MM.1S (cell line): ENCODE data around the gene AMIGO1.

ENCODE experiments used
- EZH2 ChIP-seq: fragments of 300-600 bp; sonication (generic); optimal IDR thresholded peaks from 2 replicates; pipeline ENCODE3; 2017; ENCODE audit warnings: low read depth, mild to moderate bottlenecking, antibody characterized with exemption, low read length, mixed read lengths
- TF ChIP-seq, protein P1 (sequence below): fragments of 300-600 bp; sonication (generic); IDR thresholded peaks from 2 replicates; pipeline ENCODE4 v1.5.1; 2016; ENCODE audit warnings: antibody characterized with exemption, low read length, mixed read lengths

DNA sequence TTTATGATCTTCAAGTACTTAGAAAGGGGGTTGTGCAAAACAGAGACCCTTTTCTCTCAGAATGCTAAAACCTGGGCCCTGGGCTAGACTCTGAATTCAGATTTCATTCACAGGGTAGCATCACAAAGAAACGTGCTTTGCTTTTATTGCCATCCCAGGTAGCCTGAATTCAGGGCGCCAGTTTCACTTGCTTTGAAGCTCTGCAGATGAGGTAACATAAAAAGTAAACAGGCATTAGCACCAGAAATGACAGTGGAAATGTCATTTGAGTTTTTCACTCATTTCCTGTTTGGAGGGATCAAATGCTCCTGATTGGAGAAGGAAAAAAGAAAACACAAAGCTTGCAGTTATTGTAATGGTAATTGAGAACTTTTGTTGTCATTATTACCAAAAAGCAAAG, 40.6 kb downstream of the AMIGO1 start:
- TF ChIP-seq, protein P1, sequence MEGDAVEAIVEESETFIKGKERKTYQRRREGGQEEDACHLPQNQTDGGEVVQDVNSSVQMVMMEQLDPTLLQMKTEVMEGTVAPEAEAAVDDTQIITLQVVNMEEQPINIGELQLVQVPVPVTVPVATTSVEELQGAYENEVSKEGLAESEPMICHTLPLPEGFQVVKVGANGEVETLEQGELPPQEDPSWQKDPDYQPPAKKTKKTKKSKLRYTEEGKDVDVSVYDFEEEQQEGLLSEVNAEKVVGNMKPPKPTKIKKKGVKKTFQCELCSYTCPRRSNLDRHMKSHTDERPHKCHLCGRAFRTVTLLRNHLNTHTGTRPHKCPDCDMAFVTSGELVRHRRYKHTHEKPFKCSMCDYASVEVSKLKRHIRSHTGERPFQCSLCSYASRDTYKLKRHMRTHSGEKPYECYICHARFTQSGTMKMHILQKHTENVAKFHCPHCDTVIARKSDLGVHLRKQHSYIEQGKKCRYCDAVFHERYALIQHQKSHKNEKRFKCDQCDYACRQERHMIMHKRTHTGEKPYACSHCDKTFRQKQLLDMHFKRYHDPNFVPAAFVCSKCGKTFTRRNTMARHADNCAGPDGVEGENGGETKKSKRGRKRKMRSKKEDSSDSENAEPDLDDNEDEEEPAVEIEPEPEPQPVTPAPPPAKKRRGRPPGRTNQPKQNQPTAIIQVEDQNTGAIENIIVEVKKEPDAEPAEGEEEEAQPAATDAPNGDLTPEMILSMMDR = no peak
- no peak for TF ChIP-seq EZH2
